ENCODE measurements around the gene TINCR.

GRCh38 chr19:5541456-5541855 is 26.3 kb downstream of the TINCR start:
- TF ChIP-seq CTCF (IDR thresholded peaks at IDR 0.05) (no peak), POLR2A (IDR thresholded peaks at IDR 0.05) (no peak), EP300 (IDR thresholded peaks at IDR 0.05) (no peak)

Measured in ovary (tissue), 3 donors.